ENCODE results near the gene MPRIP.

DNA sequence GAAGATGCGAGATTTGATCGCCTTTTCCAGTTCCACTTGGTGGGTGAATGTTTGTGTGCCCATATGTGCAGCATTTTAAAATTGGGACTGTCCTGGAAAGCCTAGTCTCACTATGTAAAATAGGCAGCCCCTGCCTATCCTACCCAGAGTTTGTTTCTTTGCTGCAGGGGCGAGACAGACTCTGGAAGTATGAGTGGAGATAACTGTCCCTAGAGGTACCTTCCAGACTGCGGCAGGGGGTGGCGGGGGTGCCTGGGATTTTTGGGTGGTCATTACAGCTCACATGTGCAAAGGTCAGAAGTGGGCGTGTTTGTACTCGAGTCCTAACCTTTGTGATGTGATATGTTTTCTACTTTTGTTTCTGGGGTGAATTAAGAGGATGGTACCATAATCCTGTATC, 36.6 kb downstream of the MPRIP start:
- no peak for TF ChIP-seq EP300 (IDR thresholded peaks at IDR 0.05)
- TF ChIP-seq, protein P1, sequence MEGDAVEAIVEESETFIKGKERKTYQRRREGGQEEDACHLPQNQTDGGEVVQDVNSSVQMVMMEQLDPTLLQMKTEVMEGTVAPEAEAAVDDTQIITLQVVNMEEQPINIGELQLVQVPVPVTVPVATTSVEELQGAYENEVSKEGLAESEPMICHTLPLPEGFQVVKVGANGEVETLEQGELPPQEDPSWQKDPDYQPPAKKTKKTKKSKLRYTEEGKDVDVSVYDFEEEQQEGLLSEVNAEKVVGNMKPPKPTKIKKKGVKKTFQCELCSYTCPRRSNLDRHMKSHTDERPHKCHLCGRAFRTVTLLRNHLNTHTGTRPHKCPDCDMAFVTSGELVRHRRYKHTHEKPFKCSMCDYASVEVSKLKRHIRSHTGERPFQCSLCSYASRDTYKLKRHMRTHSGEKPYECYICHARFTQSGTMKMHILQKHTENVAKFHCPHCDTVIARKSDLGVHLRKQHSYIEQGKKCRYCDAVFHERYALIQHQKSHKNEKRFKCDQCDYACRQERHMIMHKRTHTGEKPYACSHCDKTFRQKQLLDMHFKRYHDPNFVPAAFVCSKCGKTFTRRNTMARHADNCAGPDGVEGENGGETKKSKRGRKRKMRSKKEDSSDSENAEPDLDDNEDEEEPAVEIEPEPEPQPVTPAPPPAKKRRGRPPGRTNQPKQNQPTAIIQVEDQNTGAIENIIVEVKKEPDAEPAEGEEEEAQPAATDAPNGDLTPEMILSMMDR (IDR thresholded peaks at IDR 0.05) = no peak
- no peak for TF ChIP-seq POLR2A (IDR thresholded peaks at IDR 0.05)
- no peak for TF ChIP-seq POLR2AphosphoS5 (IDR thresholded peaks at IDR 0.05)
